Endothelial cell (in vitro differentiated cells): ENCODE results near the gene HAUS5. TPM values are rescaled to one million over a fixed set of nuclear protein-coding genes. Genes with fewer than 3 reads are reported as not detected.

ENCODE experiments used
- DNase-seq: peaks from one replicate; pipeline ENCODE4 v3.0.0; 2021; ENCODE audit warnings: low spot score
- H3K27ac Mint-ChIP-seq: one replicate; pipeline ENCODE4 v1.8.0; 2021; ENCODE audit warnings: mixed read lengths, inconsistent platforms; ENCODE audit not compliant: unreplicated experiment
- H3K27me3 Mint-ChIP-seq: one replicate; pipeline ENCODE4 v1.8.0; 2021; ENCODE audit warnings: mild to moderate bottlenecking, moderate library complexity, mixed read lengths, inconsistent platforms; ENCODE audit not compliant: unreplicated experiment
- H3K36me3 Mint-ChIP-seq: one replicate; pipeline ENCODE4 v1.8.0; 2021; ENCODE audit warnings: mild to moderate bottlenecking, low read depth, mixed read lengths, inconsistent platforms; ENCODE audit not compliant: unreplicated experiment
- H3K4me1 Mint-ChIP-seq: one replicate; pipeline ENCODE4 v1.8.0; 2021; ENCODE audit warnings: mild to moderate bottlenecking, mixed read lengths, inconsistent platforms; ENCODE audit not compliant: unreplicated experiment
- H3K4me3 Mint-ChIP-seq: one replicate; pipeline ENCODE4 v1.8.0; 2021; ENCODE audit warnings: mild to moderate bottlenecking, mixed read lengths, inconsistent platforms; ENCODE audit not compliant: unreplicated experiment
- H3K9me3 Mint-ChIP-seq: one replicate; pipeline ENCODE4 v1.8.0; 2021; ENCODE audit warnings: mixed read lengths, inconsistent platforms; ENCODE audit not compliant: unreplicated experiment
- CTCF ChIP-seq: fragments of 200-600 bp; sonication (generic); IDR thresholded peaks from one replicate; pipeline ENCODE4 v1.5.0; 2021; ENCODE audit warnings: antibody characterized with exemption; ENCODE audit not compliant: unreplicated experiment
- long read RNA-seq: library from polyadenylated mRNA; unstranded; transcript quantifications from one replicate; pipeline ENCODE4 v2.0.0, GENCODE V29; 2020; ENCODE audit not compliant: unreplicated experiment
- total RNA-seq: library from RNA; stranded (reverse); fragmentation: NEBNext Ultra II Directional; extraction: Animal tissue kit (Norgen Biotek cat#: 25700); gene quantifications from one replicate; pipeline ENCODE4 v1.2.1, GENCODE V29; 2021; ENCODE audit not compliant: unreplicated experiment

HAUS5 gene, protein sequence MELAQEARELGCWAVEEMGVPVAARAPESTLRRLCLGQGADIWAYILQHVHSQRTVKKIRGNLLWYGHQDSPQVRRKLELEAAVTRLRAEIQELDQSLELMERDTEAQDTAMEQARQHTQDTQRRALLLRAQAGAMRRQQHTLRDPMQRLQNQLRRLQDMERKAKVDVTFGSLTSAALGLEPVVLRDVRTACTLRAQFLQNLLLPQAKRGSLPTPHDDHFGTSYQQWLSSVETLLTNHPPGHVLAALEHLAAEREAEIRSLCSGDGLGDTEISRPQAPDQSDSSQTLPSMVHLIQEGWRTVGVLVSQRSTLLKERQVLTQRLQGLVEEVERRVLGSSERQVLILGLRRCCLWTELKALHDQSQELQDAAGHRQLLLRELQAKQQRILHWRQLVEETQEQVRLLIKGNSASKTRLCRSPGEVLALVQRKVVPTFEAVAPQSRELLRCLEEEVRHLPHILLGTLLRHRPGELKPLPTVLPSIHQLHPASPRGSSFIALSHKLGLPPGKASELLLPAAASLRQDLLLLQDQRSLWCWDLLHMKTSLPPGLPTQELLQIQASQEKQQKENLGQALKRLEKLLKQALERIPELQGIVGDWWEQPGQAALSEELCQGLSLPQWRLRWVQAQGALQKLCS
- 30.2 TPM for total RNA-seq
- long read RNA-seq, full-length matches to known transcripts = 7 of 15 reads
- long read RNA-seq, partial matches to known transcripts = 2 of 15 reads
- long read RNA-seq, other reads (novel, unspliced or antisense) = 6 of 15 reads

GRCh38 chr19:35612559-35613321 lies at the start of gene HAUS5:
Gene HAUS5 (plus strand): TSS chr19:35612735. CDS start chr19:35612795, 60 bp downstream.
- no peak for TF ChIP-seq CTCF
- peaks cover 8% of the 10 kb centered on the region for H3K4me1 Mint-ChIP-seq
- no peak within 1 kb of the TSS for H3K27ac Mint-ChIP-seq
- peaks cover 8% of the 10 kb centered on the region for H3K36me3 Mint-ChIP-seq
- H3K9me3 Mint-ChIP-seq = no peaks in the 10 kb centered on the region
- peak; percentile 98 for DNase-seq
- peak within 1 kb of the TSS; percentile 90 for H3K4me3 Mint-ChIP-seq
- peaks cover 5% of the 10 kb centered on the region for H3K27me3 Mint-ChIP-seq

DNA sequence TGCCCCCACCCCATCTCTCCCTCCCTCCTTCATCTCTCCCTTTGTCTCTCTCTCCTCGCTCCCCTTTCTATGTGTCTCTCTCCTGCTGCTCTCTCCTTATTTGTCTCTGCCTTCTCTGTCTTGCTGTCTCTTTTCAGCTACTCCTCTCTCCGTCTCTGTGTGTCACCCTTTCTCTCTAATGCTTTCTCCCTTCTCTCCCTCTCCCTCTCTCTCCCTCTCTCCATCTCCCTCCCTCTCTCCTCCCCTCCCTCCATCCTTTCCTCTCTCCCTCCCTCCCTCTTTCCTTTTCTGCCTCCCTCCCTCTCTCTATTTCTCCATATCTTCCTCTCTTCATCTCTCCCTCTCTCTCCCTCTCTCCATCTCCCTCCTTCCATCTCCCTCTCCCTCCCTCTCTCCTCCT lies 49.8 kb upstream of the HAUS5 start:
- no peak for TF ChIP-seq CTCF
- peaks cover 35% of the 10 kb centered on the region for H3K27me3 Mint-ChIP-seq
- no peaks in the 10 kb centered on the region for H3K9me3 Mint-ChIP-seq
- no peaks in the 10 kb centered on the region for H3K4me1 Mint-ChIP-seq
- no peak overlapping the region for H3K4me3 Mint-ChIP-seq
- H3K27ac Mint-ChIP-seq = peak overlapping the region; percentile 78
- no peaks in the 10 kb centered on the region for H3K36me3 Mint-ChIP-seq
- DNase-seq = no peak

DNA sequence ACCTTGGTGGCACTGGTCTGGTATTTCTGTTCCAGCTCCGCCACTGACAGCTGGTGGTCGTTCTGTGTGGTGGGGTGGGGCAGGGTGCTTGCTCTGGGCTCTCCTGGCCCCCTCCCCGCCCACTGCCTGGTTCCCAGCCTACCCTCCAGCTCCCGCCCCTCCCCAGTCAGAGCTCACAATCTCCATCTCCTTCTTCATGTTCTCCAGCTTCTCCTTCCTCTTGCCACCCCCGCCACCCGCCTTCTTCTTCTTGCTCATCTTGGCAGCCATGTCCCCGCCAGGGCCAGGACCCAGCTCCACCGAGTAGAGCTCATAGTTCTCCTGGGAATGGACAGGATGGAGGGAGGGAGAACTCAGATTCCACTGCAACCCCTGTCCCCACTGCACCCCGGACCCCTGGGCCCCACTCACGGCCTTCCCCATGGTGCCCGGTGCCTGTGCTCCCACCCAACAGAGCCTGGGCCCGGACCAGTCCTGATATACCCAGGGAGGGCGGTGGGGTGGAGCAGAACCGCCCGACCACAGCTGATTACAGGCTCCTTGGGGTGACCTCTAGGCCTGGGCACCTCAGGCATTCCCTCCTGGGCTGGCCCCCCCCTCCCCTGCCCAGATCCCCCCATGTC lies 49.2 kb upstream of the HAUS5 start, which contains the start of gene ATP4A:
TSS of gene ATP4A (minus strand) at position 452 of the 623 bp plus-strand sequence. CDS start at position 423, 29 bp downstream.
- no peak for TF ChIP-seq CTCF
- DNase-seq = no peak
- Mint-ChIP-seq H3K36me3 (no peaks in the 10 kb centered on the region), H3K27me3 (peaks cover 32% of the 10 kb centered on the region), H3K4me1 (no peaks in the 10 kb centered on the region), H3K4me3 (no peak within 1 kb of the TSS), H3K27ac (peak within 1 kb of the TSS; percentile 78), H3K9me3 (no peaks in the 10 kb centered on the region)

GRCh38 chr19:35565016-35565856 lies 47.3 kb upstream of the HAUS5 start:
- Mint-ChIP-seq H3K4me1 (no peaks in the 10 kb centered on the region), H3K27me3 (peaks cover 24% of the 10 kb centered on the region), H3K36me3 (no peaks in the 10 kb centered on the region), H3K4me3 (no peak overlapping the region), H3K9me3 (no peaks in the 10 kb centered on the region), H3K27ac (no peak overlapping the region)
- DNase-seq = no peak
- no peak for TF ChIP-seq CTCF
